ENCODE measurements around the gene SERPINF2. TPM values are rescaled to one million over a fixed set of nuclear protein-coding genes. Genes with fewer than 3 reads are reported as not detected.

SERPINF2 gene
- polyA plus RNA-seq, 1 of the 3 experiments (the other 2 are of a cell fraction) = 0.26 TPM

- DNase-seq = no peak
- peaks cover 22 to 36% of the 10 kb centered on the region in 2 experiments; a peak in 3 of 4 replicates for H3K4me1 ChIP-seq (ENCODE audit: control insufficient read depth in 1 of 2, insufficient read depth in 2 of 2, low read depth in 1 of 2, low read length in 1 of 2)
- no peaks in the 10 kb centered on the region for H3K27me3 ChIP-seq (ENCODE audit: insufficient read depth)
- TF ChIP-seq SMC3 (IDR thresholded peaks at IDR 0.05; ENCODE audit: low read depth, low read length) = no peak
- H3K27ac ChIP-seq (ENCODE audit: low read depth in 2 of 2, low read length in 1 of 2) = no peak overlapping the region
- H3K79me2 ChIP-seq (ENCODE audit: insufficient read depth) = no peaks in the 10 kb centered on the region
- no peak overlapping the region for H2AFZ ChIP-seq (ENCODE audit: low read depth)
- no peak overlapping the region for H3K9ac ChIP-seq
- H3K4me3 ChIP-seq (ENCODE audit: low read depth in 2 of 2, low read length in 1 of 2) = no peak overlapping the region
- H3K4me2 ChIP-seq = no peak overlapping the region
- H3F3A ChIP-seq (replicated peaks; ENCODE audit: insufficient read depth) = no peaks in the 10 kb centered on the region
- no peaks in the 10 kb centered on the region for H3K9me3 ChIP-seq
- H4K20me1 ChIP-seq (ENCODE audit: insufficient read depth) = no peaks in the 10 kb centered on the region
- no peaks in the 10 kb centered on the region for H3K9me2 ChIP-seq
- 92% methylated on average over 15 of the region's 15 CpGs for WGBS (ENCODE audit: low lambda C conversion rate)
- H3K36me3 ChIP-seq (replicated peaks in 1 of 2; ENCODE audit: control insufficient read depth in 1 of 2, insufficient read depth in 2 of 2, low read length in 1 of 2) = no peaks in the 10 kb centered on the region
- ChIA-PET CTCF (no interaction called here), POLR2A (no interaction called here)
Observed at GRCh38 chr17:1758807-1759206, 16.1 kb downstream of the SERPINF2 start.

- 83% methylated on average over 5 of the region's 5 CpGs for WGBS (ENCODE audit: low lambda C conversion rate)
- Histone ChIP-seq H3F3A (replicated peaks; ENCODE audit: insufficient read depth) (no peaks in the 10 kb centered on the region), H3K36me3 (replicated peaks in 1 of 2; ENCODE audit: control insufficient read depth in 1 of 2, insufficient read depth in 2 of 2, low read length in 1 of 2) (no peaks in the 10 kb centered on the region), H3K27ac (ENCODE audit: low read depth in 2 of 2, low read length in 1 of 2) (no peak overlapping the region), H2AFZ (ENCODE audit: low read depth) (no peak overlapping the region), H3K9ac (no peak overlapping the region), H3K9me2 (no peaks in the 10 kb centered on the region), H3K4me3 (ENCODE audit: low read depth in 2 of 2, low read length in 1 of 2) (no peak overlapping the region), H3K4me2 (no peak overlapping the region), H3K27me3 (ENCODE audit: insufficient read depth) (no peaks in the 10 kb centered on the region), H3K79me2 (ENCODE audit: insufficient read depth) (no peaks in the 10 kb centered on the region), H3K4me1 (ENCODE audit: control insufficient read depth in 1 of 2, insufficient read depth in 2 of 2, low read depth in 1 of 2, low read length in 1 of 2) (peaks cover 28 to 43% of the 10 kb centered on the region in 2 experiments; a peak in 3 of 4 replicates), H3K9me3 (no peaks in the 10 kb centered on the region), H4K20me1 (ENCODE audit: insufficient read depth) (no peaks in the 10 kb centered on the region)
- TF ChIP-seq ELF1 (IDR thresholded peaks at IDR 0.05) = no peak
- TF ChIP-seq PBX3 (IDR thresholded peaks at IDR 0.05) = no peak
- TF ChIP-seq NFIC (IDR thresholded peaks at IDR 0.05; ENCODE audit: borderline replicate concordance) = no peak
- TF ChIP-seq MXI1 (IDR thresholded peaks at IDR 0.05; ENCODE audit: low read depth, low read length) = no peak
- no peak for TF ChIP-seq IRF3 (IDR thresholded peaks at IDR 0.05; ENCODE audit: low read depth, low read length)
- no peak for TF ChIP-seq CHD2 (IDR thresholded peaks at IDR 0.05; ENCODE audit: low read length, partially characterized antibody)
- no peak for TF ChIP-seq GATA2 (CRISPR knock-in tag; IDR thresholded peaks at IDR 0.05)
- no peak for TF ChIP-seq REST (IDR thresholded peaks at IDR 0.05; ENCODE audit: low read depth, low read length)
- TF ChIP-seq RCOR1 (IDR thresholded peaks at IDR 0.05; ENCODE audit: low read length) = no peak
- TF ChIP-seq ZBTB33 (IDR thresholded peaks at IDR 0.05; ENCODE audit: borderline replicate concordance, low read depth) = no peak
- no peak for TF ChIP-seq YY1 (IDR thresholded peaks at IDR 0.05; ENCODE audit: low read depth)
- TF ChIP-seq RXRA (IDR thresholded peaks at IDR 0.05; ENCODE audit: borderline replicate concordance, low read depth) = no peak
- TF ChIP-seq TAF1 (IDR thresholded peaks at IDR 0.05; ENCODE audit: borderline replicate concordance, low read depth, low read length) = no peak
- TF ChIP-seq JUND (IDR thresholded peaks at IDR 0.05) = no peak
- no peak for TF ChIP-seq NRF1 (IDR thresholded peaks at IDR 0.05; ENCODE audit: low read depth, low read length)
- TF ChIP-seq SMC3 (IDR thresholded peaks at IDR 0.05; ENCODE audit: low read depth, low read length) = no peak
- no peak for TF ChIP-seq TEAD4 (IDR thresholded peaks at IDR 0.05; ENCODE audit: borderline replicate concordance, insufficient read depth)
- TF ChIP-seq EP300 (IDR thresholded peaks at IDR 0.05; ENCODE audit: borderline replicate concordance in 1 of 2, low read depth in 1 of 2, low read length in 1 of 2) = no peak
- TF ChIP-seq SIN3A (IDR thresholded peaks at IDR 0.05; ENCODE audit: borderline replicate concordance, low read depth, low read length) = no peak
- POLR2A ChIA-PET = no interaction called here
- CTCF ChIA-PET = no interaction called here
- no peak for DNase-seq
Observed at GRCh38 chr17:1759529-1759928, 16.9 kb downstream of the SERPINF2 start.
